Stimulated activated CD8-positive, alpha-beta memory T cell treated with anti-CD3 and anti-CD28 coated beads, Interleukin-7, amount 100 ng/mL, for 1 hour (primary cell): ENCODE measurements around the gene ZAR1.
"Not testable (repeated sequence)": the region's sequence is repeated elsewhere in the genome, so short reads cannot be mapped to it uniquely, and the experiment has no call there.

ENCODE experiments used
- DNase-seq, 2 donors: peaks; one replicate each; pipeline ENCODE4 v3.0.0-alpha.2; 2020; ENCODE audit warnings: low read depth in 2 of 2

ZAR1 gene, protein sequence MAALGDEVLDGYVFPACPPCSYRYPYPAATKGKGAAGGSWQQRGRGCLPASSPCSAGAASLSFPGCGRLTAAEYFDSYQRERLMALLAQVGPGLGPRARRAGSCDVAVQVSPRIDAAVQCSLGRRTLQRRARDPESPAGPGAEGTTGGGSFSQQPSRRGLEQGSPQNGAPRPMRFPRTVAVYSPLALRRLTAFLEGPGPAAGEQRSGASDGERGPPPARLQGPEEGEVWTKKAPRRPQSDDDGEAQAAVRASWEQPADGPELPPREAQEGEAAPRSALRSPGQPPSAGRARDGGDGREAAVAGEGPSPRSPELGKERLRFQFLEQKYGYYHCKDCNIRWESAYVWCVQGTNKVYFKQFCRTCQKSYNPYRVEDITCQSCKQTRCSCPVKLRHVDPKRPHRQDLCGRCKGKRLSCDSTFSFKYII

DNA sequence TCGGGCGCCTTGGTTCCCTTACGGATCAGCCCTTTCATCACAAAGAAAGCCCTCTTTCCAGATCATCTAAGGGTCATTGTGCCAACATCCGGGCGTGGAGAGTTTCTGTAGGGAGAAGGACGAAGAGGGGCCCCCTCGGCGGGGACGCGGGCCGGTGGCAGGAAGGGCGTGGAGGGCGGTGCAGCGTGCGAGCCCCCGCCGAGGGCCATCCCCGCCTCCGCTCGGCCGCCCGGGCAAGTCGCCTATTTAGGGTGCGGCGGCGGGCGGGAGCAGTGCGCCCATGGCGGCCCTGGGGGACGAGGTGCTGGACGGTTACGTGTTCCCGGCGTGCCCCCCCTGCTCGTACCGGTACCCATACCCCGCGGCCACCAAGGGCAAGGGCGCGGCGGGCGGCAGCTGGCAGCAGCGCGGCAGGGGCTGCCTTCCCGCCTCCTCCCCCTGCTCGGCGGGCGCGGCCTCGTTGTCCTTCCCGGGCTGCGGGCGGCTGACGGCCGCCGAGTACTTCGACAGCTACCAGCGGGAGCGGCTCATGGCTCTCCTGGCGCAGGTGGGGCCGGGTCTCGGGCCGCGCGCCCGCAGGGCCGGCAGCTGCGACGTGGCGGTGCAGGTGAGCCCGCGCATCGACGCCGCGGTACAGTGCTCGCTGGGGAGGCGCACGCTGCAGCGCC, at the start of gene ZAR1:
ZAR1 (plus strand) TSS at position 241 of the 668 bp plus-strand sequence; CDS start at position 281, 40 bp downstream.
- no peak for DNase-seq

DNA sequence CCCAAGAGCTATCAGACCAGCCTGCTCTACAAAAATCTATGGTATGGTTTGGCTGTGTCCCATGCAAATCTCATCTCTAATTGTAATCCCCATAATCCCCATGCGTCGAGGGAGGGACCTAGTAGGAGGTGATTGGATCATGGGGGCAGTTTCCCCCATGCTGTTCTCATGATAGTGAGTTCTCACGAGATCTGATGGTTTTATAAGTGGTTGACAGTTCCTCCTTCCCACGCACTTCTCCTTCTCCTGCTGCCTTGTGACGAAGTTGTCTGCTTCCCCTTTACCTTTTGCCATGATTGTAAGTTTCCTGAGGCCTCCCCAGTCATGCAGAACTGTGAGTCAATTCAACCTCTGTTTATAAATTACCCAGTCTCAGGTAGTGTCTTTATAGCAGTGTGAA, 49.1 kb upstream of the ZAR1 start:
- DNase-seq, result not testable (repeated sequence)

GRCh38 chr4:48445704-48446103, 44.3 kb upstream of the ZAR1 start:
- no peak for DNase-seq

DNA sequence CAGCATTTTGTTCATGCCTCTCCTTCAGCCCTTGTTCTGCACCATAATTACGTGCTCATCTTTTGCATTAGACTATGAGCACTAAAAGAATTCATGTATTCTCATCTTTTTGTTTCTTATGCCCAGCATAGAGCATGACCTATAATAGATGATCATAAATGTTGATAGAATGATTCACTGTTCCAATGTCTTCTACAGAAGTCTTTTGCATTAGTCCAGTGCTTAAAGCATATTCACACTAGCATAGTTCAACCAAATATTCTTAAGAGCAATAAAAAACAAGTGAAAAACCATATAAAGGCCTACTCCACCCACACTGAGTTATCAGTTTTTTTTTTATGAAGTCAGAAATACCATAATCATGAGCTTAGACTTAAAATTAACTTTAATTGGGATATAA, 43.4 kb upstream of the ZAR1 start:
- DNase-seq, result no peak

DNA sequence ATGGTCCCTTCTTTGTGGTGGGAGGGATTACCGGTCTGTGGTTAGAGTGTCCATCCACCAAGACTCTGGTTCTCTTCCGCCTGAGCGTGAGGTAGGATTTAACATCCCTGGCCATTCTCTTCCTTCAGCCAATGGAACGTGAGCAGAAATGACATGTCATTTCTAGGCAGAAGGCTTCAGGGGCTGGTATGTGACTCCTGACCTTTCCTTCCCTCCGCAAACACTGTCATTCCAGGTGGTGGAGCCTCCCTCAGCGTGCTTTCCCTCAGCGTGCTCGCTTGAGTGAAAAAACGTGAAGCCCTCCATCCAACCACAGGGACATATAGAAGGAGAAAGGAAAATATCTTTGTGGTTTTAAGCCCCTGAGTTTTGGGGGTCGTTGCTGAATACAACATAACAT, 40.9 kb upstream of the ZAR1 start:
- no peak for DNase-seq

DNA sequence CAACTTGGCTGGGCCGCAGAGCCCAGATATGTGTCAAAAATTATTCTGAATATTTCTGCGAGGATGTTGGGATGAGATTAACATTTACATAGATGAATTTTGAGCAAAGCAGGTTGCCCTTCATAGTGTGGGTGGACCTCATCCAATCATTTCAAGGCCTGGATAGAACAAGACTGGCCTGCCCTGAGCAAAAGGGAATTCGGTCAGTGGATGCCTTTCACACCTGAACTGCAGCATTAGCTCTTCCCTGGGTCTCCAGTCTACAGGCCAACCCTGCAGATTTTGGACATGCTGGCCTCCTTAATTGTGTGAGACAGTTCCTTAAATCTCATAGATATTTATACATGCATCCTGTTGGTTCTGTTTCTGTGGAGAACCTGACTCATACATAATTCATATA, 39.3 kb upstream of the ZAR1 start:
- DNase-seq, result no peak

DNA sequence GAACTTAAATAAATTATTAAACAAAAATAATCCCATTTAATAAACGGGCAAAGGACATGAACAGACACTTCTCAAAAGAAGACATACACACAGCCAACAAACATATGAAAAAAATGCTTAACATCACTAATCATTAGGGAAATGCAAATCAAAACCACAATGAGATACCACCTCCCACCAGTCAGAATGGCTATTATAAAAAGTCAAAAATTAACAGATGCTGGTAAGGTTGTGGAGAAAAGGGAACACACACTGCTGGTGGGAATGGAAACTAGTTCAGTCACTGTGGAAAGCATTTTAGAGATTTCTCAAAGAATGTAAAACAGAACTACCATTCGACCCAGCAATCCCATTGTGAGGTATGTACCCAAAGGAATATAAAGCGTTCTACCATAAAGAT, 38.4 kb upstream of the ZAR1 start:
- not testable (repeated sequence) for DNase-seq

- DNase-seq, result no peak
Measured at GRCh38 chr4:48454591-48454990, 35.5 kb upstream of the ZAR1 start.

DNA sequence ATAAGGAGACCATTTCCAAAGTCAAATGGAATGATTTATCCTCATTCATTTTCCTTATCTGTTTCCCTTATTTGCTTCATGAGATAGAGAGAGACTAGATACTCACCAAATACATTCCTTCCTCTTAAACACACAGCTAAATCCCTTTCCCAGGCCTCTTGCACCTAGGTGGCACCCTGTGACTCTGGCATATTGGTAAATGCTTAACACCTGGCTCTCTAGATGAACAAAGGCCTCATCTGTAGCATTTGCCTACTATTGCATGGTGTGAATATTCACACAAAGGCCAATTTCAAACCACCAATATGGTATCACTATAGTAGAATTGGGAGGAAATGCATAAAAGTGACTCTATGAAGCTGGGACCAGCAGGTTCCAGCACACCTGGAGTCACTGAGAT, 29.1 kb upstream of the ZAR1 start:
- no peak for DNase-seq

GRCh38 chr4:48462363-48462762, 27.7 kb upstream of the ZAR1 start:
- DNase-seq, result no peak

GRCh38 chr4:48467442-48467841, 22.6 kb upstream of the ZAR1 start:
- DNase-seq, result no peak

DNA sequence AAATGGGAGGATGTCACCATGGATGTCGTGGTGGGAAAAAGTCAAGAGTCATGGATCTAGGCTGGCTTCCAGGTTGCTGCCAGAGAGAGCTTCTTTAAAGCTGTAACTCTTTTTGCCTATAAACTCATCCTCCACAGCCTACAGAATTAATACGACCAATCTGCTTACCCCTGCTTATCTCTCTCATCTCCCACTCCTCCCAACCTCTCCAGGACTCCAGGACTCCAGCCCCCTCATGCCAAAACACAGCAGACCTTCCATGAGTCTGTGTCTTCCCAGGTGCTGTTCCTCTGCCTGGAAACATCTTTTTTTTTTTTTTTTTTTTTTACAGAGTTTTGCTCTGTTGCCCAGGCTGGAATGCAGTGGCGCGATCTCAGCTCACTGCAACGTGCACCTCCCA, 22.2 kb upstream of the ZAR1 start:
- DNase-seq, result no peak

GRCh38 chr4:48470137-48470536, 19.9 kb upstream of the ZAR1 start:
- DNase-seq, result no peak

GRCh38 chr4:48470570-48470969, 19.5 kb upstream of the ZAR1 start:
- DNase-seq, result no peak

DNA sequence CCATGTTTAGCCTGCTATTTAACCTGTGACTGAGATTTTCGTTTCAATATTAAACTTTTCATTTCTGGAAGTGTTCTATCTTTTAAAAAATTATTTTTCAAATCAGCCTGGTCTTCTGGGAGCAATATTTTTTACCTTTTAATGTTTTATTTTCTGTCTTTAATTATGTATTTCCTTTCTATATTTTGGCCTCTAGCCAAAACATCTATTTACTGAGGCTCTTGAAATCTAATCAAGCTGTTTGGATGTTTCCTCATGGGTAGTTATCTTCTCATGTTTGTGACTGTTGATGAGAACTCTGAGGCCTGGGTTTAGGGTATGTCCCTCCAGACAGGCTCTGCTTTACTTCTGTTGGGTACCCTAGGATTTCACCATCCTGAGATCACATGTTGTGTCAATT, 17.3 kb upstream of the ZAR1 start:
- no peak for DNase-seq

- DNase-seq, result no peak
Measured at GRCh38 chr4:48475770-48476169, 14.3 kb upstream of the ZAR1 start.

- no peak for DNase-seq
Measured at GRCh38 chr4:48478273-48478672, 11.8 kb upstream of the ZAR1 start.

- DNase-seq, result no peak
Measured at GRCh38 chr4:48481581-48481980, 8.5 kb upstream of the ZAR1 start.

DNA sequence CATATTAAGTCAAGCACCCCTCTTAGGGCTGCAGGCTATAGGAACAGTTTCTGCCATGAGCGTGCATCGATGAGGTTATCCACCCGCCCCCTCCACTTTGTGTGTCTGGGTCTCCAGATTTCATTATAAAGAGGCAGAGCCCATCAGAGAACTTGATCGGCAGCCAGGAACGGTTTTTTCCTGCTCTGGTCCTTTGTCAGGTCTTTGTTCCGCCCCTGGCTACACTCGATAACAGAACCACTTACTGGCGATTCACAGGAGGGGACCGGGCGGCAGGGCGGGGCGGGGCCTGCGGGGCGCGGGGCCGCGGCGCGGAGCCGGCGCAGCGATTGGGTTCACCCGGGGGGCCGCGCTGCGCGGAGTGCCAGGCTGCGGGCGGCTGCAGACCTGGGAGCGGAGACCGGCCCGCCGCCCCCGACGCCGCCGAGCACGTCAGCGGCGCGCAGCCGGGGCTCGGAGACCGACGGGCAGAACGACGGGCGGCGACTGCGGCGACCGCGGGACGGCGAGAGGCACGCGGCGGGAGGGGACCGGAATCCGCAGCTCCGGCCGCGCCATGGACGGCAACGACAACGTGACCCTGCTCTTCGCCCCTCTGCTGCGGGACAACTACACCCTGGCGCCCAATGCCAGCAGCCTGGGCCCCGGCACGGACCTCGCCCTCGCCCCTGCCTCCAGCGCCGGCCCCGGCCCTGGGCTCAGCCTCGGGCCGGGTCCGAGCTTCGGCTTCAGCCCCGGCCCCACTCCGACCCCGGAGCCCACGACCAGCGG, 6.9 kb upstream of the ZAR1 start, which contains the start of gene SLC10A4:
SLC10A4 (plus strand) TSS at position 338 of the 771 bp plus-strand sequence; CDS start at position 557, 219 bp downstream.
- DNase-seq, result no peak

GRCh38 chr4:48483777-48484493, 6.1 kb upstream of the ZAR1 start:
- DNase-seq, result no peak

DNA sequence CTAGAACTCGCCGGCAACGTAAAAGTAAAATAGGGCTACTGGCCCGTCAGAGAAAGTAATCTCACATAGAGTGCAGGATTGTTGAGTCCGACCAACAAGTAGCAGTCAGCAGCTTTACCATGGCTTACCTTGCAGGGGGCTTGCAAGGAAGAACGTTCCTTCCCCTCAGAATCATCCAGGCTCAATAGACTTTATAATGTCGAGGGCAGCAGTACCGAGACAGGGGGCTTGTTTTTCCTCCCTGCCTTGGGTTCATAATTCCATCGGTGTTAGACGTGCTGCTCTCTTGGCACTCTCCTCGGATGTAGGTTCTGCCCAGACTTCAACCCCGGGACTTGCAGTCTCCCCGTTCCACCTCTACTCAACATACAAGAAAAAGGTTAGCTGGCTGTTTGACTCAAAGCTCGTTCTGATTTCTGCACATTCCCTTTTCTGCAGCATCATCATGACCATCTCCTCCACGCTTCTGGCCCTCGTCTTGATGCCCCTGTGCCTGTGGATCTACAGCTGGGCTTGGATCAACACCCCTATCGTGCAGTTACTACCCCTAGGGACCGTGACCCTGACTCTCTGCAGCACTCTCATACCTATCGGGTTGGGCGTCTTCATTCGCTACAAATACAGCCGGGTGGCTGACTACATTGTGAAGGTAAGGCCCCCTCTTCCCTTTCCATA, 5.4 kb upstream of the ZAR1 start:
- no peak for DNase-seq
